Keratinocyte (primary cell): Measurements from ENCODE around the gene SDE2.

Source experiments
- CTCF ChIP-seq, 3 experiments: IDR thresholded peaks in 1 of 3; conservative IDR thresholded peaks in 1 of 3; optimal IDR thresholded peaks in 1 of 3; 2 replicates in 2 of 3; 3 replicates in 1 of 3; pipeline versions ENCODE3 to v1.5.1; 2011; ENCODE audit warnings: low read length in 3 of 3, mild to moderate bottlenecking in 3 of 3, moderate library complexity in 2 of 3, control low read depth in 1 of 3, inconsistent platforms in 1 of 3; ENCODE audit not compliant: insufficient read depth in 2 of 3; ENCODE audit errors: extremely low read depth in 1 of 3
- EZH2 ChIP-seq: IDR thresholded peaks from one replicate; pipeline ENCODE4 v1.6.1; 2012; ENCODE audit warnings: inconsistent platforms, mild to moderate bottlenecking, low read length, moderate library complexity

GRCh38 chr1:225950905-225951497, 48.1 kb downstream of the SDE2 start:
- TF ChIP-seq EZH2 (no peak), CTCF (optimal IDR thresholded peaks at IDR 0.05 in 1 of 3, IDR thresholded peaks at IDR 0.05 in 1 of 3, conservative IDR thresholded peaks at IDR 0.05 in 1 of 3; ENCODE audit: extremely low read depth in 1 of 3, insufficient read depth in 2 of 3, low read length in 3 of 3) (no peak)
